Ishikawa (cell line): ENCODE results near the gene PROK2.

Source experiments
- CEBPB ChIP-seq: IDR thresholded peaks from 2 replicates; pipeline ENCODE4 v1.6.1; 2012
- CREB1 ChIP-seq: IDR thresholded peaks from 2 replicates; pipeline ENCODE4 v1.6.1; 2012; ENCODE audit warnings: low read depth
- MAX ChIP-seq: IDR thresholded peaks from 2 replicates; pipeline ENCODE4 v1.6.1; 2012
- NFIC ChIP-seq: IDR thresholded peaks from 2 replicates; pipeline ENCODE4 v1.6.1; 2012
- REST ChIP-seq: IDR thresholded peaks from 2 replicates; pipeline ENCODE4 v1.6.1; 2012; ENCODE audit warnings: low read depth, mild to moderate bottlenecking
- YY1 ChIP-seq: IDR thresholded peaks from 2 replicates; pipeline ENCODE4 v1.6.1; 2012; ENCODE audit warnings: low read depth

DNA sequence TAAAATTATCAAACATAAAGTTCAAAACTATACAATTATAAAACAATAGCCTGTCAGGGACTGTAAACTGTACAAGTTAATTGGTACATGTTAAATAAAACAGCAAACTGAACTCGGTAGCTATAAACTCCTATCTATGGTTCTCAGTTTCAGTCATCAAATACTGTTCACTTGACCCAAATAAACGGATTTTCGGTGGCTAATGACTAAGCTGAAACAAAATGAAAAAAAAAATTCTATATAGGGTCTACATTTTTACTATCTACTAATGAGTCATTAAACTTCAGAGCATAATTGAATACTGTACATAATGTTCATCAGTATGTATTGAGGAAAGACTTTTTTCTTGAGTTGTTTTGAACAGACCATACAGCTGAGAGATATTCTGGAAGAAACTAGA, 6.6 kb downstream of the PROK2 start:
- no peak for TF ChIP-seq YY1
- TF ChIP-seq NFIC = no peak
- no peak for TF ChIP-seq REST
- TF ChIP-seq CREB1 = no peak
- TF ChIP-seq CEBPB = no peak
- TF ChIP-seq MAX = no peak
